GM13976 (cell line): ENCODE measurements around the gene ZSWIM7.

ENCODE experiments used
- DNase-seq: peaks from one replicate; pipeline ENCODE4 v3.0.0; 2012; ENCODE audit warnings: low spot score
- in situ Hi-C: fragments of 300-500 bp; cut with MboI; formaldehyde crosslinking; loops from one replicate; pipeline ENCODE4 v1.12.0; 2022; ENCODE audit warnings: low sequenced_read_pairs, mixed read lengths, inconsistent platforms; ENCODE audit not compliant: unreplicated experiment
- TF ChIP-seq, protein P1 (sequence below): IDR thresholded peaks from 2 replicates; pipeline ENCODE4 v1.5.1; 2012; ENCODE audit warnings: borderline replicate concordance, mild to moderate bottlenecking; ENCODE audit not compliant: insufficient read depth; ENCODE audit errors: extremely low read depth, missing control alignments, control extremely low read depth

Gene ZSWIM7

DNA sequence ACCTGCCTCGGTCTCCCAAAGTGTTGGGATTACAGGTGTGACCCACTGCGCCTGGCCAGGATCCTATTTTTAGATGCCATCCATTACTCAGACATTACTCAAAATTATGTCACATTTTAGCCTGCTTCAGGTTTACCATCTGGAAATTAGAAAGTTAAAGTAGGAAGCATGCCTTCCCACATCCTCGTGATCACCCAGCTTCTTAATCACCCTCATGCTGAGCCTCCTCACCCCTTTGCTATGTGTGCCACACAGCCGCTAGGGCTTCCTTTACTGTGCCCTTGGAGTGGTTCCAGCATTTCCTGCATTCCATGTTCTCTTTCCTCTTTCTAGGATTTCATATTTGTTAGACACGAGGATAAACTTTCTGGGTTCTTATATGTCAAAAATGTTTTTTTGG, 45.3 kb downstream of the ZSWIM7 start:
- DNase-seq: no peak
- TF ChIP-seq, protein P1, sequence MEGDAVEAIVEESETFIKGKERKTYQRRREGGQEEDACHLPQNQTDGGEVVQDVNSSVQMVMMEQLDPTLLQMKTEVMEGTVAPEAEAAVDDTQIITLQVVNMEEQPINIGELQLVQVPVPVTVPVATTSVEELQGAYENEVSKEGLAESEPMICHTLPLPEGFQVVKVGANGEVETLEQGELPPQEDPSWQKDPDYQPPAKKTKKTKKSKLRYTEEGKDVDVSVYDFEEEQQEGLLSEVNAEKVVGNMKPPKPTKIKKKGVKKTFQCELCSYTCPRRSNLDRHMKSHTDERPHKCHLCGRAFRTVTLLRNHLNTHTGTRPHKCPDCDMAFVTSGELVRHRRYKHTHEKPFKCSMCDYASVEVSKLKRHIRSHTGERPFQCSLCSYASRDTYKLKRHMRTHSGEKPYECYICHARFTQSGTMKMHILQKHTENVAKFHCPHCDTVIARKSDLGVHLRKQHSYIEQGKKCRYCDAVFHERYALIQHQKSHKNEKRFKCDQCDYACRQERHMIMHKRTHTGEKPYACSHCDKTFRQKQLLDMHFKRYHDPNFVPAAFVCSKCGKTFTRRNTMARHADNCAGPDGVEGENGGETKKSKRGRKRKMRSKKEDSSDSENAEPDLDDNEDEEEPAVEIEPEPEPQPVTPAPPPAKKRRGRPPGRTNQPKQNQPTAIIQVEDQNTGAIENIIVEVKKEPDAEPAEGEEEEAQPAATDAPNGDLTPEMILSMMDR: no peak
- in situ Hi-C loops: loop anchor here (25.0 kb wide), 1 partner anchor 117 kb away; no protein-coding TSS in a partner anchor

DNA sequence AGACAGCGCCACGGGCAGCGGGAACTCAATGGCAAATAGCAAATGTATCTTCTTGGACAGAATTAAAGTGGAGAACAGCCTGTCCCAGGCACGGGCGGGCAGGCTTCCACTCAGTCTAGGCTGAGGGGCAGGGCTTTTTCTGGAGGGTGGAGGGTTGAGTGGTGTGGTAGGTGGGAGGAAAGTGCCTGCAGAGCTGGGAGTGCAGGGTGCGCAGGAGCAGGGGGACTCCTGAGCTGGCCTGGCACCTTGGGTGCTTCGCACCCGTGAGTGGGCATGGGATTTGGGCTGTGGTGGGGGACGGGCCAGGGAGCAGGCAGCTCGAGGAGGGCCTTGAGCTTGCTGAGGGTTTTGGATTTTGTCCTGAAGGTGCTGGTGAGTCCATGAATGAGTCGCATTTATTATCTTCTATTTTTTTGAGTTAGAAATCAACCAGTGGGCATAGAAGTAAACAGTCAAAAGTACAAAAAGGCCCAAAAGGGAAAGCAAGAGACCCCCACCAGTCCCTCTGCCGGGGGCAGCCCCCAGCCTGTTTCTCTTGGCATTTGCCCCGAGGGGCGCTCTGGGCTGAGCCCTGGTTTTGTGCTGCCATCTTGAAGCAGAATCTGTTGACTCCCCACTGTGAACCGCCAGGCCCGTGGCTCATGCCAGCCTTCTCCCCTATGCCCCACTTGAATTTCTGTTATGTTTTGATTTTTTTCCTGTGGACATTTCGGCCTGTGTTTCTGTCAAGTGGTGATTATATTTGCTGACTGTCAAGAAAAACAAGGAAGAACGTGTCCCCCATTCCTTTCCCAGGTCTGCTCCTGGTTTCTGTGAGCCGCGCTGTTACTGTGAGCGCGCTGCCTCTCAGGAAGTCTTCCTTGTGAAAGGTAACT, 46.4 kb downstream of the ZSWIM7 start:
- TF ChIP-seq, protein P1: no peak
- DNase-seq: no peak
- in situ Hi-C loops: loop anchor here (25.0 kb wide), 1 partner anchor 116 kb away; no protein-coding TSS in a partner anchor

DNA sequence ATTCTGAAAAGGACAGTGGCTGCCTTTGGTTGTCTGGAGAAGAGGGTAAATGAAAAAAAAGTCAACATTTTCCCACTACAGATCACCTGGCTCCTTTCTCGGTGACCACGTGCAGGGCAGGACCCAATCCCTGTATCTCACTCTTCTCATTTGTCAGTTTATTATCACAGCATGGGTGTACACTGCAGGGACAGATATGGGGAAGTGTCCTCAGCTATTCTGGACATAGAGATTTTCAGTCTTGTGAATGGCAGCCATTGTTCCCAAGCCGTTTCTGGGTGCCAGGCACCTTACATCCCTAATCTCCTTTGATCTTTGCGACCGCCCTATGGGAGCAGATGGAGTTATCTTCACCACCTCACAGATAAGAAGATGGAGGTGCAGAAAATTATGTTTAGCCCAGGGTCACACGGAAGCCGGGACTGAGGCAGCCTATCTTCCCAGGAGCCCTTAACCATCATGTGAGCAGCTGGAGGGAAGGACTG, 47.4 kb downstream of the ZSWIM7 start:
- in situ Hi-C loops: loop anchor here (25.0 kb wide), 1 partner anchor 115 kb away; no protein-coding TSS in a partner anchor
- no peak for DNase-seq
- TF ChIP-seq, protein P1: no peak

DNA sequence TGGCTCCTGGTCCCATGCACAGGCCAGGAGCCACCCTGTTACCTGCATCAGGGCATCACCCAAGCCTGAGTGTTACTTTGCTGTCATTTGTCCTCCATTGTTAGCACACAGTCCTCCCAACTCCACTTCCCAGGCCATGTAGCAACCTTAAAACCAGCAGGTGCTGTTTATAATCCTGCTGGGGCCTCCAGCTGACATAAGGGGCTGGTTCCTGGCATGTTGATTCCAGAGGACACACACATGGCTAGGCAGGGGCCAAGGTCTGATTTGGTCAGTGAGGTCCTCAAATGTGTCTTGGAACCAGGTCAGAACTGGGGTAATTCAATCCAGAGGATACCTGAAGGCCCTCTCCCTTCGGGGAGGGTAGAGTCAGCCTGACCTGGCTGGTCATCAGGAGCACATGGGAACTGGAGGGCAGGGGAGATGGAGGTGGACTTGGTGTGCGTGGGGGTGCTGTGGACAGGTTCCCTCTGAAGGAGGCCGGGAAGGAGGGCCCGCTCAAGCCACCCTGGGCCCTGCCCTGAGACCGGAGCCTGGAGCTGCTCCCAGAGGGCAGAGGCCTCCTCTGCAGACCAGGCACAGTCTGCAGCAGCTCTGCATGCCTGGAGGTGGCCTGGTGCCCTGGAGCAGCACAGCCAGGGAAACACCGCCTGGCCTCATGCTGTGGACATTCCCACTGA, 48.0 kb downstream of the ZSWIM7 start:
- in situ Hi-C loops: loop anchor here (25.0 kb wide), 1 partner anchor 114 kb away; no protein-coding TSS in a partner anchor
- TF ChIP-seq, protein P1: no peak
- no peak for DNase-seq

DNA sequence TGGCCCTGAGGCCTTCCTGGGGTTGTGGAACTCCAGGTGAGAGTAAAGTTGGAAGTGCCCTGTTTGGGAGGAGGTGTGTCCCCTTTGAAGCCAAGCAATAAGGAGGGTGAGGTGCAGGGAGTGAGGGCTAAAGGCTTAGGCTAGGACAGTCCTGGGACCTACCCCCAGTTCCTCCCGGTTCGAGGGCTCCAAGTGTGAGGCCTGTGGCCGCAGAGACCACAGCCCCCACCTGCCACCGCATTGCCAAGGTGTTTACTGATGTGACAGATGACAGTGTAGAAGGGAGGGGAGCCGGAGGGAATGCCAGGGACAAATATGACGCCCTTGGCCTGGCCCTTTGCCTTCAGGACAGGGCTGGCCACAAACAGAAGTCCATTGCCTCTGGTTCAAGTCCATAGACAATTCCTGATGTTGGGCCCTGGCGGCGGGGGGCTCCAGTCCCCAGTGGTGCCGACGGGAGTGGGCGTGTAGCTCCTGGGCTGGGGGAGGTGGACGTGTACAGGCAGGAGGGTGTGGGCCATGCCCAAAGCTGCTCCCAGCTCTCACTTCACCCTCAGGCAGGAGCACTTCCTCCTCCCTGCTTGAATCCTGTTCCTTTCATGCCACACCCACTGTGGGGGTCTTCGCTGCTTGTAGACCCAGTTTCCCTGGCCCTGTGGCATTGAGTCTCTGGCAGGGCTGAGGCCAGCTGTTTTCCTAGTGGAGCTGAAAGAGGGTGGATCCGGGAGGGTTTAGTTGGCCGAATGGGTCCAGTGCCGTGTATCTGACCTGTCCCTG, 51.3 kb downstream of the ZSWIM7 start:
- in situ Hi-C loops: no loop called here
- TF ChIP-seq, protein P1: no peak
- no peak for DNase-seq

DNA sequence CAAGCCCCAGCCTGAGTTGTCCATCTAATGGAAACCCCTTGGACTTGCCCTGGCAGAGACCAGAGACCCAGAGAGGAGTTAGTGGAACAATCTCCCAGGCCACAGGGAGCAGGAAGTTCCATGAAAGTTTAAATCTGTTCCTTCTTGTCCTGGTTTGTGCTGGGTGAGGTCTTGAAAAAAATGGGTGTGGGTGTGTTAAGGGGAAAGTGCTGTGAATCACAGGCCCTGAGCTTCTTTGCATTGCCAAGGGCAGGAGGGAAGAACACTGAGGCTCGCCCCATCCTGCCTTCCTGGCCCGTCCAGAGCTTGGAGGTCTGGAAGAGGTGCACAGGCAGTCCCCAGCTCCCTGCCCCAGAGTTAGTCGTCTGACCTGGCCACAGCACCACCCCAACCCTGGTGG, 52.2 kb downstream of the ZSWIM7 start:
- no peak for DNase-seq
- in situ Hi-C loops: no loop called here
- TF ChIP-seq, protein P1: no peak
